HG03558 (cell line): ENCODE data around the gene OMA1.

Experiments
- ATAC-seq: cut with Tn5 transposase; IDR thresholded peaks from one replicate; pipeline ENCODE4 v1.9.1; 2021; ENCODE audit warnings: moderate number of reproducible peaks; ENCODE audit not compliant: unreplicated experiment; ENCODE audit errors: extremely low read depth

The OMA1 gene

GRCh38 chr1:58465825-58466629 lies 80.5 kb downstream of the OMA1 start:
- ATAC-seq = no peak

- no peak for ATAC-seq
Measured at GRCh38 chr1:58465176-58465575, 81.3 kb downstream of the OMA1 start.

GRCh38 chr1:58460469-58460868 lies 86.1 kb downstream of the OMA1 start:
- no peak for ATAC-seq

- no peak for ATAC-seq
Measured at GRCh38 chr1:58459911-58460310, 86.6 kb downstream of the OMA1 start.

GRCh38 chr1:58457023-58457635 lies 89.4 kb downstream of the OMA1 start:
- ATAC-seq = no peak

GRCh38 chr1:58456470-58456869 lies 90.1 kb downstream of the OMA1 start:
- no peak for ATAC-seq

- no peak for ATAC-seq
Measured at GRCh38 chr1:58454807-58455206, 91.7 kb downstream of the OMA1 start.

GRCh38 chr1:58454385-58454784 lies 92.1 kb downstream of the OMA1 start:
- no peak for ATAC-seq

GRCh38 chr1:58451560-58452191 lies 94.8 kb downstream of the OMA1 start:
- ATAC-seq = no peak

- no peak for ATAC-seq
Measured at GRCh38 chr1:58447886-58448285, 98.6 kb downstream of the OMA1 start.

- ATAC-seq = no peak
Measured at GRCh38 chr1:58447042-58447441, 99.5 kb downstream of the OMA1 start.

- no peak for ATAC-seq
Measured at GRCh38 chr1:58446368-58446767, 100.2 kb downstream of the OMA1 start.

- ATAC-seq = no peak
Measured at GRCh38 chr1:58443986-58444868, 102.3 kb downstream of the OMA1 start.

GRCh38 chr1:58442114-58442513 lies 104.4 kb downstream of the OMA1 start:
- no peak for ATAC-seq

GRCh38 chr1:58441699-58442098 lies 104.8 kb downstream of the OMA1 start:
- no peak for ATAC-seq

- no peak for ATAC-seq
Measured at GRCh38 chr1:58440696-58441095, 105.8 kb downstream of the OMA1 start.

GRCh38 chr1:58439946-58440345 lies 106.6 kb downstream of the OMA1 start:
- no peak for ATAC-seq

GRCh38 chr1:58438468-58438867 lies 108.1 kb downstream of the OMA1 start:
- no peak for ATAC-seq

GRCh38 chr1:58437623-58438022 lies 108.9 kb downstream of the OMA1 start:
- ATAC-seq = no peak

- ATAC-seq = no peak
Measured at GRCh38 chr1:58436615-58437297, 109.8 kb downstream of the OMA1 start.
